ENCODE measurements around the gene PIKFYVE. TPM values are rescaled to one million over a fixed set of nuclear protein-coding genes. Genes with fewer than 3 reads are reported as not detected.

The PIKFYVE gene
- total RNA-seq, 3 donors from 2014 or later, result 33.8 to 55.8 (median 45.1) TPM

GRCh38 chr2:208300847-208301618, 35.0 kb downstream of the PIKFYVE start:
- Histone ChIP-seq H3K27me3 (no peaks in the 10 kb centered on the region), H3K27ac (no peak overlapping the region), H3K9me3 (no peaks in the 10 kb centered on the region), H3K36me3 (peaks cover 8% of the 10 kb centered on the region), H3K4me1 (no peaks in the 10 kb centered on the region), H3K4me3 (no peak overlapping the region)
- DNase-seq (ENCODE audit: low spot score in 2 of 2), result no peak
- intact Hi-C loops (cut with DNase I; ENCODE audit: low total_unique reads), result no loop called here
- TF ChIP-seq POLR2A (IDR thresholded peaks at IDR 0.05) (no peak), POLR2AphosphoS5 (IDR thresholded peaks at IDR 0.05) (no peak), CTCF (IDR thresholded peaks at IDR 0.05) (no peak)

GRCh38 chr2:208304157-208304556, 38.1 kb downstream of the PIKFYVE start:
- H3K4me1 ChIP-seq, result no peaks in the 10 kb centered on the region
- intact Hi-C loops (cut with DNase I; ENCODE audit: low total_unique reads), result no loop called here
- TF ChIP-seq POLR2AphosphoS5 (IDR thresholded peaks at IDR 0.05) (no peak), POLR2A (IDR thresholded peaks at IDR 0.05) (no peak), CTCF (IDR thresholded peaks at IDR 0.05) (no peak)
- H3K9me3 ChIP-seq, result no peaks in the 10 kb centered on the region
- H3K4me3 ChIP-seq, result no peak overlapping the region
- no peak overlapping the region for H3K27ac ChIP-seq
- DNase-seq (ENCODE audit: low spot score in 2 of 2), result no peak
- H3K27me3 ChIP-seq, result no peaks in the 10 kb centered on the region
- H3K36me3 ChIP-seq, result peaks cover 8% of the 10 kb centered on the region

GRCh38 chr2:208304695-208305094, 38.6 kb downstream of the PIKFYVE start:
- no peaks in the 10 kb centered on the region for H3K9me3 ChIP-seq
- no peaks in the 10 kb centered on the region for H3K4me1 ChIP-seq
- H3K27me3 ChIP-seq, result no peaks in the 10 kb centered on the region
- no peak overlapping the region for H3K4me3 ChIP-seq
- no peak for TF ChIP-seq CTCF (IDR thresholded peaks at IDR 0.05)
- no peak for TF ChIP-seq POLR2AphosphoS5 (IDR thresholded peaks at IDR 0.05)
- TF ChIP-seq POLR2A (IDR thresholded peaks at IDR 0.05), result no peak
- peaks cover 8% of the 10 kb centered on the region for H3K36me3 ChIP-seq
- intact Hi-C loops (cut with DNase I; ENCODE audit: low total_unique reads), result no loop called here
- no peak overlapping the region for H3K27ac ChIP-seq
- no peak for DNase-seq (ENCODE audit: low spot score in 2 of 2)

DNA sequence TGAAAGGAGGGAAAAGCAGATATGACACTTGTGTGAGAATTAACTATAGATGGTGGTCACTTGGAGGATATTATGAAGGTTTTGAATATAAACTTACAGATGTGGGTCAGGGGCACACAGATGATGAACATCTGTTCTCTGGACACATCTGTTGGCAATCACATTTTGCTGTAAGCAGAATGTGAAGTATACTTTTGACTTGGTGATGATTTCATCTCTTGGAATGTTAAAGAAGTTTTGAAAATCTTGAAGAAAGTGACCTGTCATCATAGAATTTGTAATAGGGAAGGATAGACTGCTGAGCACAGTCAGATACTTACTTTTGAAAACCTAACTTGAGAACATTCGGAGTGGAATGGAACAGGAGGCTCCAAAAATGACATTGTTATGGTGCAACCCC, 40.2 kb downstream of the PIKFYVE start:
- H3K27me3 ChIP-seq, result no peaks in the 10 kb centered on the region
- DNase-seq (ENCODE audit: low spot score in 2 of 2), result no peak
- H3K27ac ChIP-seq, result no peak overlapping the region
- no peak overlapping the region for H3K4me3 ChIP-seq
- peaks cover 8% of the 10 kb centered on the region for H3K36me3 ChIP-seq
- no peak for TF ChIP-seq POLR2AphosphoS5 (IDR thresholded peaks at IDR 0.05)
- TF ChIP-seq CTCF (IDR thresholded peaks at IDR 0.05), result no peak
- TF ChIP-seq POLR2A (IDR thresholded peaks at IDR 0.05), result no peak
- H3K9me3 ChIP-seq, result no peaks in the 10 kb centered on the region
- H3K4me1 ChIP-seq, result no peaks in the 10 kb centered on the region
- intact Hi-C loops (cut with DNase I; ENCODE audit: low total_unique reads), result no loop called here

DNA sequence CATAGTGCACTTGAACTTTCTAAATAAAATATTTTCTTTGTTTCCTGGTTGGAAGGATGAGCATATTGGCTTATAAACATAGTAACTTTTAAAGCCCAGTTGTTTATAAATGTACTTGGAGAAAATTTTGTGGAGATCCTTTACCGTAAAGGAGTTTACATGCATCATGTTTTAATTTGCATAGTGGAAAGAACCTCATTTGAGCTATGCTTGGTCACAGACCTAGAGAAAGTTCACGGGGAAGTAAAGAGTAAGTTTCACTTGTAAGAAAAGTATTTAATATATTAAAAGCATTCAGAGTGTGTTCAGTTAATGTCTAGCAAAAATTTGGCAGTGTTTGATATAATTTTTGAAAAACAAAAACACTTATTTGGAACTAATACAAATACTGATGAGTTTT, 45.3 kb downstream of the PIKFYVE start:
- Histone ChIP-seq H3K36me3 (no peaks in the 10 kb centered on the region), H3K4me3 (no peak overlapping the region), H3K4me1 (no peaks in the 10 kb centered on the region), H3K27me3 (no peaks in the 10 kb centered on the region), H3K9me3 (no peaks in the 10 kb centered on the region), H3K27ac (no peak overlapping the region)
- no peak for TF ChIP-seq POLR2A (IDR thresholded peaks at IDR 0.05)
- TF ChIP-seq CTCF (IDR thresholded peaks at IDR 0.05), result no peak
- TF ChIP-seq POLR2AphosphoS5 (IDR thresholded peaks at IDR 0.05), result no peak
- no peak for DNase-seq (ENCODE audit: low spot score in 2 of 2)
- intact Hi-C loops (cut with DNase I; ENCODE audit: low total_unique reads), result no loop called here

All from breast epithelium (tissue), 4 donors.